Lower leg skin (tissue), 3 donors: ENCODE measurements around the gene OGDHL.

Experiments
- CTCF ChIP-seq, 3 donors: fragments of 450-650 bp; IDR thresholded peaks; one replicate each; pipeline ENCODE4 v1.5.1; 2016; ENCODE audit warnings: antibody characterized with exemption in 3 of 3, mild to moderate bottlenecking in 3 of 3, moderate library complexity in 2 of 3
- POLR2A ChIP-seq, 2 donors: fragments of 450-650 bp; IDR thresholded peaks; one replicate each; pipeline ENCODE4 v1.6.1; 2016 to 2017; ENCODE audit warnings: antibody characterized with exemption in 2 of 2, mild to moderate bottlenecking in 1 of 2, moderate library complexity in 1 of 2

- TF ChIP-seq CTCF (IDR thresholded peaks at IDR 0.05) (no peak), POLR2A (IDR thresholded peaks at IDR 0.05) (no peak)
Observed at GRCh38 chr10:49745756-49746155, 16.4 kb downstream of the OGDHL start.
